H9 (cell line): ENCODE measurements around the gene NSRP1. TPM values are rescaled to one million over a fixed set of nuclear protein-coding genes. Genes with fewer than 3 reads are reported as not detected.

ENCODE experiments used
- DNase-seq: peaks from one replicate; pipeline ENCODE4 v3.0.0-alpha.2; 2017
- H2AFZ ChIP-seq: one replicate; pipeline ENCODE4 v1.6.1; 2013; ENCODE audit warnings: mild to moderate bottlenecking, low read length, control low read depth, moderate library complexity
- H2AK5ac ChIP-seq: 2 replicates; pipeline ENCODE4 v1.6.1; 2013; ENCODE audit warnings: low read length, control low read depth, mixed read lengths; ENCODE audit not compliant: insufficient read length
- H2BK120ac ChIP-seq: one replicate; pipeline ENCODE4 v1.6.1; 2013; ENCODE audit warnings: low read depth, mild to moderate bottlenecking, low read length, control low read depth, inconsistent platforms; ENCODE audit not compliant: poor library complexity, severe bottlenecking
- H2BK12ac ChIP-seq: 2 replicates; pipeline ENCODE4 v1.6.1; 2013; ENCODE audit warnings: low read length, control low read depth, mixed read lengths, low read depth; ENCODE audit not compliant: insufficient read length
- H2BK15ac ChIP-seq: 2 replicates; pipeline ENCODE4 v1.6.1; 2013; ENCODE audit warnings: low read depth, low read length, control low read depth
- H2BK20ac ChIP-seq: one replicate; pipeline ENCODE4 v1.6.1; 2013; ENCODE audit warnings: low read depth, mild to moderate bottlenecking, low read length, control low read depth, inconsistent platforms; ENCODE audit not compliant: poor library complexity, severe bottlenecking
- H2BK5ac ChIP-seq: 2 replicates; pipeline ENCODE4 v1.6.1; 2013; ENCODE audit warnings: low read length, control low read depth, mixed read lengths; ENCODE audit not compliant: insufficient read length
- H3K14ac ChIP-seq: 2 replicates; pipeline ENCODE4 v1.6.1; 2013; ENCODE audit warnings: low read length, control low read depth; ENCODE audit not compliant: insufficient read depth
- H3K18ac ChIP-seq: 2 replicates; pipeline ENCODE4 v1.6.1; 2013; ENCODE audit warnings: low read depth, mild to moderate bottlenecking, mixed read lengths, low read length, control low read depth; ENCODE audit not compliant: insufficient read length
- H3K23ac ChIP-seq: 2 replicates; pipeline ENCODE4 v1.6.1; 2013; ENCODE audit warnings: low read length, control low read depth, mixed read lengths, low read depth; ENCODE audit not compliant: insufficient read length
- H3K23me2 ChIP-seq: 2 replicates; pipeline ENCODE4 v1.6.1; 2013; ENCODE audit warnings: low read depth, mild to moderate bottlenecking, mixed read lengths, low read length, control low read depth; ENCODE audit not compliant: insufficient read length, poor library complexity, severe bottlenecking
- H3K27ac ChIP-seq: 2 replicates; pipeline ENCODE4 v1.5.1; 2013; ENCODE audit warnings: low read length, control low read depth, mixed read lengths, low read depth; ENCODE audit not compliant: insufficient read length
- H3K27me3 ChIP-seq: 2 replicates; pipeline ENCODE4 v1.6.1; 2013; ENCODE audit warnings: low read length, control low read depth, inconsistent platforms; ENCODE audit not compliant: insufficient read depth
- H3K4ac ChIP-seq: 2 replicates; pipeline ENCODE4 v1.6.1; 2013; ENCODE audit warnings: low read depth, mild to moderate bottlenecking, control low read depth, inconsistent platforms, low read length, moderate library complexity
- H3K4me1 ChIP-seq: 2 replicates; pipeline ENCODE4 v1.6.1; 2013; ENCODE audit warnings: low read length, control low read depth, inconsistent platforms; ENCODE audit not compliant: insufficient read depth
- H3K4me2 ChIP-seq: 2 replicates; pipeline ENCODE4 v1.6.1; 2013; ENCODE audit warnings: low read length, control low read depth, mixed read lengths; ENCODE audit not compliant: insufficient read length, insufficient read depth
- H3K56ac ChIP-seq: 2 replicates; pipeline ENCODE4 v1.6.1; 2013; ENCODE audit warnings: low read depth, mild to moderate bottlenecking, mixed read lengths, low read length, control low read depth; ENCODE audit not compliant: insufficient read length
- H3K79me1 ChIP-seq: 2 replicates; pipeline ENCODE4 v1.6.1; 2013; ENCODE audit warnings: low read depth, mild to moderate bottlenecking, moderate library complexity, low read length, control low read depth, inconsistent platforms; ENCODE audit not compliant: insufficient read depth, poor library complexity, severe bottlenecking
- H3K79me2 ChIP-seq: 2 replicates; pipeline ENCODE4 v1.6.1; 2013; ENCODE audit warnings: low read length, control low read depth, inconsistent platforms; ENCODE audit not compliant: insufficient read depth
- H3K9ac ChIP-seq: 2 replicates; pipeline ENCODE4 v1.6.1; 2013; ENCODE audit warnings: low read length, control low read depth, mixed read lengths; ENCODE audit not compliant: insufficient read length; ENCODE audit errors: extremely low read depth
- H3K9me3 ChIP-seq: one replicate; pipeline ENCODE4 v1.6.1; 2013; ENCODE audit warnings: low read depth, low read length, inconsistent platforms; ENCODE audit not compliant: control insufficient read depth
- H3T11ph ChIP-seq: one replicate; pipeline ENCODE4 v1.6.1; 2013; ENCODE audit warnings: mild to moderate bottlenecking, low read length, control low read depth, inconsistent platforms
- H4K20me1 ChIP-seq: one replicate; pipeline ENCODE4 v1.6.1; 2013; ENCODE audit not compliant: control insufficient read depth, insufficient read length, insufficient read depth
- H4K5ac ChIP-seq: 2 replicates; pipeline ENCODE4 v1.6.1; 2013; ENCODE audit warnings: low read depth, mild to moderate bottlenecking, mixed read lengths, low read length, control low read depth; ENCODE audit not compliant: insufficient read length
- H4K8ac ChIP-seq: replicated peaks from 2 replicates; pipeline ENCODE4 v1.6.1; 2013; ENCODE audit warnings: low read length, control low read depth, mixed read lengths, low read depth; ENCODE audit not compliant: insufficient read length
- H4K91ac ChIP-seq: 2 replicates; pipeline ENCODE4 v1.6.1; 2013; ENCODE audit warnings: low read depth, mild to moderate bottlenecking, moderate library complexity, mixed read lengths, low read length, control low read depth; ENCODE audit not compliant: insufficient read length
- H3K27ac Mint-ChIP-seq, 3 experiments: 2 replicates in 2 of 3; 3 replicates in 1 of 3; pipeline ENCODE4 v1.8.0; 2020 to 2021; ENCODE audit warnings: mixed read lengths in 3 of 3, mild to moderate bottlenecking in 1 of 3, moderate library complexity in 1 of 3
- H3K27me3 Mint-ChIP-seq: 2 replicates; pipeline ENCODE4 v1.8.0; 2021; ENCODE audit warnings: low read depth, mild to moderate bottlenecking, moderate library complexity, mixed read lengths
- H3K36me3 Mint-ChIP-seq, 3 experiments: 2 replicates in 2 of 3; 3 replicates in 1 of 3; pipeline ENCODE4 v1.8.0; 2020 to 2021; ENCODE audit warnings: low read depth in 3 of 3, mixed read lengths in 3 of 3; ENCODE audit not compliant: insufficient read depth in 1 of 3
- H3K4me1 Mint-ChIP-seq, 2 experiments: 2 replicates each; pipeline ENCODE4 v1.8.0; 2020; ENCODE audit warnings: mixed read lengths in 2 of 2
- H3K4me3 Mint-ChIP-seq, 2 experiments: 2 replicates in 1 of 2; 3 replicates in 1 of 2; pipeline ENCODE4 v1.8.0; 2020 to 2021; ENCODE audit warnings: mild to moderate bottlenecking in 2 of 2, mixed read lengths in 2 of 2, moderate library complexity in 1 of 2
- H3K9me3 Mint-ChIP-seq, 2 experiments: 2 replicates in 1 of 2; 3 replicates in 1 of 2; pipeline ENCODE4 v1.8.0; 2020; ENCODE audit warnings: mild to moderate bottlenecking in 2 of 2, mixed read lengths in 2 of 2, moderate library complexity in 1 of 2
- WGBS: extraction: QIAGEN DNeasy Blood & Tissue Kit; methylation state at CpG from one replicate; pipeline ENCODE4 v1.1.7; 2013; ENCODE audit warnings: missing lambda C conversion rate, low lambda C conversion rate, mixed read lengths; ENCODE audit not compliant: insufficient read length; ENCODE audit errors: extremely low coverage; 5-methylcytosine and 5-hydroxymethylcytosine counted together
- total RNA-seq: library from RNA; stranded (reverse); gene quantifications from 2 replicates; pipeline ENCODE4 v1.2.1, GENCODE V29; 2021
- TF ChIP-seq, protein P1 (sequence below): fragments of 200-600 bp; sonication (generic); conservative IDR thresholded peaks from 3 replicates; pipeline ENCODE4 v1.8.0; 2021; ENCODE audit warnings: antibody characterized with exemption, mild to moderate bottlenecking

NSRP1 gene
- total RNA-seq, 1 experiment from 2014 or later: 33.3 TPM

- H3K4ac ChIP-seq: no peak overlapping the region
- H3K27ac ChIP-seq: peak overlapping the region; percentile 96
- no peaks in the 10 kb centered on the region for H3K27me3 ChIP-seq
- peak overlapping the region; percentile 99 to 100 (median 100) for H3K27ac Mint-ChIP-seq
- peak overlapping the region; percentile 89 to 95 for H3K4me3 Mint-ChIP-seq
- H3K23me2 ChIP-seq: no peaks in the 10 kb centered on the region
- no peak overlapping the region for H3T11ph ChIP-seq
- H3K4me1 Mint-ChIP-seq: peaks cover 12% of the 10 kb centered on the region in 2 experiments
- no peaks in the 10 kb centered on the region for H4K20me1 ChIP-seq
- H2BK15ac ChIP-seq: no peak overlapping the region
- peak overlapping the region; percentile 83 for H3K14ac ChIP-seq
- H3K4me1 ChIP-seq: no peaks in the 10 kb centered on the region
- no peaks in the 10 kb centered on the region for H3K9me3 Mint-ChIP-seq
- no peak overlapping the region for H4K91ac ChIP-seq
- H2BK120ac ChIP-seq: no peak overlapping the region
- peak overlapping the region; percentile 62 for H3K4me2 ChIP-seq
- H3K9me3 ChIP-seq: no peaks in the 10 kb centered on the region
- no peak overlapping the region for H3K56ac ChIP-seq
- no peak overlapping the region for H3K23ac ChIP-seq
- no peak overlapping the region for H2BK12ac ChIP-seq
- H3K27me3 Mint-ChIP-seq: no peaks in the 10 kb centered on the region
- no peak overlapping the region for H4K8ac ChIP-seq
- H3K36me3 Mint-ChIP-seq: peaks cover 3 to 25% (median 23%) of the 10 kb centered on the region in 3 experiments; a peak in 6 of 7 replicates
- H2AFZ ChIP-seq: peak overlapping the region; percentile 63
- no peak overlapping the region for H2AK5ac ChIP-seq
- H2BK5ac ChIP-seq: no peak overlapping the region
- H2BK20ac ChIP-seq: no peak overlapping the region
- H3K9ac ChIP-seq: peak overlapping the region; percentile 100
- H3K79me1 ChIP-seq: no peaks in the 10 kb centered on the region
- no CpG with 5 or more reads among the region's 10 CpGs for WGBS
- H3K79me2 ChIP-seq: peaks cover 4% of the 10 kb centered on the region; the same call in 1 of the 2 replicates
- no peak overlapping the region for H4K5ac ChIP-seq
- DNase-seq: no peak
- H3K18ac ChIP-seq: peak overlapping the region; percentile 59
- TF ChIP-seq, protein P1, sequence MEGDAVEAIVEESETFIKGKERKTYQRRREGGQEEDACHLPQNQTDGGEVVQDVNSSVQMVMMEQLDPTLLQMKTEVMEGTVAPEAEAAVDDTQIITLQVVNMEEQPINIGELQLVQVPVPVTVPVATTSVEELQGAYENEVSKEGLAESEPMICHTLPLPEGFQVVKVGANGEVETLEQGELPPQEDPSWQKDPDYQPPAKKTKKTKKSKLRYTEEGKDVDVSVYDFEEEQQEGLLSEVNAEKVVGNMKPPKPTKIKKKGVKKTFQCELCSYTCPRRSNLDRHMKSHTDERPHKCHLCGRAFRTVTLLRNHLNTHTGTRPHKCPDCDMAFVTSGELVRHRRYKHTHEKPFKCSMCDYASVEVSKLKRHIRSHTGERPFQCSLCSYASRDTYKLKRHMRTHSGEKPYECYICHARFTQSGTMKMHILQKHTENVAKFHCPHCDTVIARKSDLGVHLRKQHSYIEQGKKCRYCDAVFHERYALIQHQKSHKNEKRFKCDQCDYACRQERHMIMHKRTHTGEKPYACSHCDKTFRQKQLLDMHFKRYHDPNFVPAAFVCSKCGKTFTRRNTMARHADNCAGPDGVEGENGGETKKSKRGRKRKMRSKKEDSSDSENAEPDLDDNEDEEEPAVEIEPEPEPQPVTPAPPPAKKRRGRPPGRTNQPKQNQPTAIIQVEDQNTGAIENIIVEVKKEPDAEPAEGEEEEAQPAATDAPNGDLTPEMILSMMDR: no peak
Measured at GRCh38 chr17:30116345-30116660, 313 bp upstream of the NSRP1 start.
